GM21786 (cell line): Measurements from ENCODE around the gene NFYC.

Experiments used
- ATAC-seq: cut with Tn5 transposase; IDR thresholded peaks from one replicate; pipeline ENCODE4 v1.9.1; 2021; ENCODE audit not compliant: unreplicated experiment

The NFYC gene

DNA sequence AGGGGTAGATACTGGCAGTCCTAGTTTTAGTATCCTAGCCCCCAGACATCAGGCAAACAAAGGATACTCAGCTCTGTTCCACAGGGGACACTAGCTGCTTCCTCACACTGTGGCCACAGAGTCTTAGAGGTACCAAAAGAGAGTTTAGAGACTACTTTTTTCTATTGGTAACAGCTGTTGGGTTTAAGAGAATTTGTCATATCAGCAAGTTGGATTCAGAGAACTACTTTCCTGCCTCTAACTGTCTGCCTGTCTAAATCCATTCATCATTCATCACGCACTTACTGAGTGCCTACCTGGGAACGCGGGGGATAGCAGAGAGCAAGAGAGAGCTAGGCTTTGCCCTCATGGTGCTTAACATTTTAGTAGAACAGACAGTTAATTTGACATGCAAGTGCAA is 65.0 kb downstream of the NFYC start:
- ATAC-seq: no peak

DNA sequence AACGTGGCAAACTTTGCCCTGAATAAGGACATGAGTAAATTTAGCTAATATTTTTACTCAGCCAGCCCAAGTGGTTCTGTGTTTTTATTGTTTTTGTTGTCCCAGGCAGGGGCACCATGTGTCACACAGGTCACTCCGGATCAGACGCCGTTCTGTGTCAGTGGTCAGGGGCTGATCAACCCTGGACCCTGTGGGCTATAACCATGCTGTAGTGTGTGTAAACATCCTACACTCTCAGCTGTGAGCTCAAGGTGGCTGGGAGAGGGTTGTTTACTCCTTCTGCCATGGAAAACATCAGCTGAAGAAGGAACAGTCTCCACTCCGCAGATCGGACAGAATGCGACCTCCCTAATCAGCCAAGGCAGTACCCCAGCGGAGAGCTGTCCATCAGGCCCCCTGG is 65.6 kb downstream of the NFYC start:
- no peak for ATAC-seq

DNA sequence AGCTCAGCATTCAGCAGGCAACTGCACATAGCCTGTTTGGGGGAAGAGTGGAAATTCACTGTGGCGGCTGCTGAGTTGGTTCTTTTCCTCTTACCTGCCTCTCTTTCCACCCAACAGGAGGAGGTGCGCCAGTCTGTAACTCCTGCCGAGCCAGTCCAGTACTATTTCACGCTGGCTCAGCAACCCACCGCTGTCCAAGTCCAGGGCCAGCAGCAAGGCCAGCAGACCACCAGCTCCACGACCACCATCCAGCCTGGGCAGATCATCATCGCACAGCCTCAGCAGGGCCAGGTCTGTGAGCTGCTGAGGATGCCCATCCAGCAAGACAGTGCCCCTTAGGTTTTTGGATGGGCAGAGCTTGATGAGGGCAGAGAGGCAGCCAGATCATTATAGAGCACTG is 66.5 kb downstream of the NFYC start:
- no peak for ATAC-seq

DNA sequence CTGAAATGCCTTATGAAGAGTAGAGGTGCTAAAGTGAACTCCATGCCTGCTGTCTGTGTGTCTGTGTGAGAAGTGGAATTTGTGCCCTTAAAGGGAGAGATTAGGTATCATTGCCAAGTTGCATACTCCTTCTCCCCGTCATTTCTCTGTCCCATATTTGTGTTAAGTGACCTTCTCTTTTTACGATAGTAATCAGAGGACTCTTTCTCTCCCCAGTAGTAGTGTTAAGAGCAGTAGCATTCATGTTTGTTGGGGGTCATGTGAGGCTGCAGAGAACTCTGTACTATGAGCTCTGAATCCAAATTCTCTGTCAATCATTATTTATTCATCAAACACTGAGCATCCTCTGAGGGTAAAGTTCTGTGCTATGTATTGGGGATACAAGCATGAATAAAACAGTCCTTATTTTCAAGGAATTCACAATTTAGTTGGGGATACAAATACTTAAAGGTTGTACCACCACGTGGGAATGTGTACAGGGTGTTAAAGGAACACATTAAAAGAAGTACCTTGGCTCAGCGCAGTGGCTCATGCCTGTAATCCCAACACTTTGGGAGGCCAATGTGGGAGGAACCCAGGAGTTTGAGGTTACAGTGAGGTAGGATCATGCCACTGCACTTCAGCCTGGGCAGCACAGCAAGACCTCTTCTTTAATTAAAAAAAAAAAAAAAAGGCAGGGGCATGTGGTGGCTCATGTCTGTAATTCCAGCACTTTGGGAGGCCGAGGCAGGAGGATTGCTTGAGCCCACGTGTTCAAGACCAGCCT is 67.3 kb downstream of the NFYC start:
- ATAC-seq: no peak

DNA sequence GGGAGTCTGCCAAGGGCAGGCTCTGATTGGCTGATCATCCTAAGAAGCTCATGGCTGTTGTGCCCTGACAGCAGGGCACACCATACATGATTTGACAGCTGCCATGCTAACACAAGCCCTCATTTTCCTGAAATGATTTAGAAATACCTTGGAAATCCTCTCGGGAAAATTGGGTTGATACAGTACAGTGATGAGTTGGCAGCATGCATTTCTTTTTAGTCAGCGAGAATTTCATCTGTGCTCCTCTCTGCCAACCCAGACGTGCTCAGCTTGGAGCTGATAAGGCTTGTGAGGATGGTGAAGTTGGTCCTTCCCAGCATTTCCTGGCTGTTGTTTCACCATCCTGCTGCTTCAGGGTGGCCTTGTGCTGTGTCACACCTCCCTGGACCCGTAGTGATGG is 69.5 kb downstream of the NFYC start:
- ATAC-seq: no peak

DNA sequence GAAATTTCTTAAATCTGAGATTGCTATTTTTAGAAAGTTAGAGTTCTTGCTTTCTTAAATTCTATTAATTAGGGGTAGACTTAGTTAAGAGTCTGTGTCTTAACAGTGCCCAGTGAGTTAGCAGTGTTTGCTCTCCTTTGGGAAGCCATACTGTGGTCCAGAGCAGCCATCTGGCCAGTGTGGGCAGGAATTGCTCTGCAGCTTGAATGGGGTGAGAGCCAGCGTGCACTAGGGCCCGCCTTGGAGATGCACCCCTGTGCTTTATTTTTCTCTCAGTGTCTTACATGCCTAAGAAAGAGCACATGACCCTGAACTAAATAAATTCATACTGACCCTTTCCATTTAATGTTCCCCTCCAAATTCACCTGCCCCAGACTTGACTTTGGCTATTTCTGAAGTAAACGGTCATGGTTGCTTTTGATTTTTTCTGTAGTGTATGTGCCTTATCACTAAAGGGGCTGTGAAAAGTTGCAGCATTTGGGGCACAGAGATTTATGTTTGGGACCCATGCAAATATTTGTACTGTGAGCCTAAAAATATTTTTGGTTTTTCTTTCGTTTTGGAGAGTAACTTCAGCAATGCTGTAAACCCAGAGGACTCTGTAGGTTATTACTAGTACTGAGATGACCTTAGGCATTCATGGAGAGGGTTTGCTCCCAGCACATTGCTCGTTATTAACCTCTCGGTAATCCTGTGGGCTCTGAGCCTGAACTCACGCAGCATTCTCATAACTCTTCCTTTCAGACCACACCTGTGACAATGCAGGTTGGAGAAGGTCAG is 70.8 kb downstream of the NFYC start:
- ATAC-seq: no peak

- peak; percentile 31 for ATAC-seq
Measured at GRCh38 chr1:40763742-40764532, 72.4 kb downstream of the NFYC start.

- ATAC-seq: no peak
Measured at GRCh38 chr1:40764981-40765380, 73.5 kb downstream of the NFYC start.

DNA sequence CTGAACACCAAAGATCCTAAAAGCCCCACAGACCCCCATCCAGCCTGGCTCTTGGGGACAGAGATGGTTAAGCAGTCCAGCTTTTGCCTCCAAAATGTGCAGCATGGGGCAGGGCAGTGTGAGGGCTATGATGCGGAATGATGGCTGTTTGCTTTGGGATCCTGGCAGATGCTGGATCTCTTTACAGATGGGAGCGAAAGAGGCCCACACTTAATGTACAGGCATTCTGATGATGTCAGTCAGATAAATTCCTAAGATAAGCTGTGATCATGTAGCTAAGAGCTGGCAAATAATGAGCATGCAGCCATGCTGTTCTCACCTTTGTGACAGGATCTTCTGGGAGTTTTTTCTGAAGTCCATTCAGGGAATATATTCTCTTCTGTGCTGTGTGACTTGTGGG is 74.5 kb downstream of the NFYC start:
- no peak for ATAC-seq

- no peak for ATAC-seq
Measured at GRCh38 chr1:40766560-40766959, 75.1 kb downstream of the NFYC start.

GRCh38 chr1:40768146-40768990 is 76.9 kb downstream of the NFYC start:
- no peak for ATAC-seq

DNA sequence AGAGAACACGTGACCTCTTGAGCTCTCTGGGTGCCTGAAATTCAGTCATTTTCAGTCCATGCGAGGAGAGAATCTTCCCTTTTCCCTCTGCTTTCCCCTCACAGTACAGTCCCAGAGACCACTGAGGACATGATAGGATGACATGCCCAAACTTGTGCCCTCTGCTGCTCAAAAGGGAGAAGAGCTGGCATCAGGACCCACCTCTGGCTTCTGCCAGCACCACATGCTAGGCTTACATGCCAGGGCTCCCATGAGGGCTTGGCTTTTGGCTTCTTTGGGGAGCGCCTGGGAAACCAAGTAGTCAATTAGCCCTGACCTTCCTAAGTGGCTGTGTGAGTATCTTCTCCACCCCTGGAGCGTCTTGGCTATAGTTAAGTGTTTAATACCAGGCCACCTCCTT is 78.3 kb downstream of the NFYC start:
- ATAC-seq: no peak

DNA sequence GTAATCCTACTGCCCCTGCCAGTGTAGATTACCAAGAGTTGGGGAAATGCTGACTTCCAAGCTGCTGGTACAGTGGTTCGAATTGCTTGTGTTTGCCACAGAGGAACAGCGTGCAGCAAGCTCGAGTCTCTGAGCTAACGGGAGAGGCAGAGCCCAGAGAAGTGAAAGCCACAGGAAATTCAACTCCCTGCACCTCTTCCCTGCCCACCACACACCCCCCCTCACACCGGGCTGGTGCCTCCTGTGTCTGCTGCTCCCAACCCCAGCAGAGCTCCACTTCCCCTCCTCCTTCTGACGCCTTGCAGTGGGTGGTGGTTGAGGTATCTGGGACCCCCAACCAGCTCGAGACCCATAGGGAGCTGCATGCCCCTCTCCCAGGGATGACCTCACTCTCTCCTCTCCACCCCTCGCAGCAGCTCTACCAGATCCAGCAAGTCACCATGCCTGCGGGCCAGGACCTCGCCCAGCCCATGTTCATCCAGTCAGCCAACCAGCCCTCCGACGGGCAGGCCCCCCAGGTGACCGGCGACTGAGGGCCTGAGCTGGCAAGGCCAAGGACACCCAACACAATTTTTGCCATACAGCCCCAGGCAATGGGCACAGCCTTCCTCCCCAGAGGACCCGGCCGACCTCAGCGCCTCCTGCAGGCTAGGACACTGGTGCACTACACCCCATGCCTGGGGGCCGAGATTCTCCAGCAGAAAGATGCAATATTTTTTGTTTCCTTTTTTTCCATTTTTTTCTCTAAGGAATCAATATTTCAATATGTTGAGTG is 79.0 kb downstream of the NFYC start:
- ATAC-seq: no peak

GRCh38 chr1:40772146-40772955 is 80.8 kb downstream of the NFYC start:
- ATAC-seq: no peak

DNA sequence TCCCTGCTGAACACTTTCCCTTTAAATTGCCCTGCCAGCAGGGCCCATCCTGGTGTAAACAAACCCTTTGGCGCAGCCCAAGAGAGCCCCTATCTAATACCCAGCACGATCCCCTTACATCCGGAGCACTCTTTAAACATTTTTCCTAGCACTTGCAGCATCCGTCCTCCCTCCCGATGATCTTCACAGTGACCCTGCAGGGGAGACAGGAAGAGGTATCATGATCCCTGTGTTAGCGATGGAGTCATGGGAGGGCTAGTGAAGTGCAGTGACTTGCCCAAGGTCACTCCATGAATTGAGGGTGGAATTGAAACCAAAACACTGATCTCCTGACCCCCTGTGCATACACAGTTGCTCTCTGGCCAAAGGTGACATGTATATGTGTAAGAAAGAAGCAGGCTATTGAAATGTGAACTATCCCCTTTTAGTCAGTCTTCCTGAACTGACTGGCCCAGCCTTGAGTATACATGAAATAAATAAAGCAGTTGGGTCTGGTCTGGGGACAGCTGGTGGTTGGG is 82.3 kb downstream of the NFYC start:
- ATAC-seq: no peak

- no peak for ATAC-seq
Measured at GRCh38 chr1:40774266-40774998, 82.9 kb downstream of the NFYC start.

- no peak for ATAC-seq
Measured at GRCh38 chr1:40776236-40777072, 85.0 kb downstream of the NFYC start.
